SU-DHL-6 (cell line): ENCODE measurements around the gene AGFG2.

Experiments used
- H2AFZ ChIP-seq: fragments of 200-600 bp; sonication (generic); 2 replicates; pipeline ENCODE4 v1.6.1; 2014; ENCODE audit warnings: low read depth, mild to moderate bottlenecking, moderate library complexity, mixed read lengths, antibody characterized with exemption, low read length; ENCODE audit not compliant: severe bottlenecking
- H3F3A ChIP-seq: fragments of 200-600 bp; shearing (Covaris generic); 2 replicates; pipeline ENCODE4 v1.6.0; 2016; ENCODE audit warnings: antibody characterized with exemption, mild to moderate bottlenecking; ENCODE audit not compliant: insufficient read depth
- H3K27ac ChIP-seq: fragments of 200-600 bp; sonication (generic); 2 replicates; pipeline ENCODE4 v1.5.1; 2016; ENCODE audit warnings: low read depth, mild to moderate bottlenecking, low read length, moderate library complexity, mixed read lengths
- H3K27me3 ChIP-seq: fragments of 200-600 bp; sonication (generic), shearing (Covaris generic); 2 replicates; pipeline ENCODE4 v1.6.0; 2014; ENCODE audit warnings: mild to moderate bottlenecking, low read length
- H3K36me3 ChIP-seq: fragments of 200-600 bp; sonication (generic); 2 replicates; pipeline ENCODE4 v1.6.1; 2014; ENCODE audit warnings: mild to moderate bottlenecking, low read length, mixed read lengths
- H3K4me2 ChIP-seq: fragments of 300-600, 200-600 bp; shearing (Covaris generic), sonication (generic); 2 replicates; pipeline ENCODE4 v1.6.0; 2014; ENCODE audit warnings: low read length, low read depth, mild to moderate bottlenecking; ENCODE audit not compliant: poor library complexity, severe bottlenecking
- H3K4me3 ChIP-seq: fragments of 200-600 bp; sonication (generic); 2 replicates; pipeline ENCODE4 v1.5.1; 2014; ENCODE audit warnings: antibody characterized with exemption, low read length, mild to moderate bottlenecking, mixed read lengths; ENCODE audit not compliant: insufficient read depth, poor library complexity, severe bottlenecking
- H3K79me2 ChIP-seq: fragments of 200-600 bp; sonication (generic); 2 replicates; pipeline ENCODE4 v1.6.1; 2014; ENCODE audit warnings: mild to moderate bottlenecking, low read length, moderate library complexity; ENCODE audit not compliant: insufficient read depth
- H3K9ac ChIP-seq: fragments of 200-600 bp; sonication (generic); 2 replicates; pipeline ENCODE4 v1.7.0; 2014; ENCODE audit warnings: mild to moderate bottlenecking, low read length
- H3K9me2 ChIP-seq: fragments of 200-600 bp; sonication (generic); replicated peaks from 2 replicates; pipeline ENCODE4 v1.6.1; 2014; ENCODE audit warnings: low read length; ENCODE audit not compliant: insufficient read depth
- H3K9me3 ChIP-seq: fragments of 200-600 bp; sonication (generic); 2 replicates; pipeline ENCODE4 v1.6.1; 2014; ENCODE audit warnings: low read length, mixed read lengths; ENCODE audit not compliant: insufficient read depth
- H4K20me1 ChIP-seq: fragments of 200-600 bp; sonication (generic); 2 replicates; pipeline ENCODE4 v1.6.1; 2014; ENCODE audit warnings: low read depth, mild to moderate bottlenecking, antibody characterized with exemption, low read length, moderate library complexity, mixed read lengths
- CTCF ChIP-seq: fragments of 200-600 bp; sonication (generic); IDR thresholded peaks from one replicate; pipeline ENCODE4 v1.5.1; 2017; ENCODE audit warnings: antibody characterized with exemption, mild to moderate bottlenecking, low read length, moderate library complexity; ENCODE audit not compliant: insufficient read depth, poor library complexity, severe bottlenecking
- EZH2phosphoT487 ChIP-seq: fragments of 200-600 bp; sonication (generic), shearing (Covaris generic); conservative IDR thresholded peaks from 2 replicates; pipeline ENCODE4 v1.6.1; 2018; ENCODE audit warnings: mild to moderate bottlenecking, antibody characterized with exemption, low read length, moderate library complexity, mixed read lengths

The AGFG2 gene

GRCh38 chr7:100609958-100610357 is 71.0 kb downstream of the AGFG2 start:
- no peaks in the 10 kb centered on the region for H3K79me2 ChIP-seq
- no peaks in the 10 kb centered on the region for H3K9me2 ChIP-seq
- no peak overlapping the region for H3K4me3 ChIP-seq
- H3K9me3 ChIP-seq: no peaks in the 10 kb centered on the region
- no peak overlapping the region for H3K4me2 ChIP-seq
- H3K36me3 ChIP-seq: no peaks in the 10 kb centered on the region
- no peak for TF ChIP-seq CTCF
- no peak for TF ChIP-seq EZH2phosphoT487
- H3F3A ChIP-seq: peaks cover 6% of the 10 kb centered on the region; the same call in 1 of the 2 replicates
- H3K27me3 ChIP-seq: no peaks in the 10 kb centered on the region
- no peaks in the 10 kb centered on the region for H4K20me1 ChIP-seq
- H3K9ac ChIP-seq: no peak overlapping the region
- no peak overlapping the region for H2AFZ ChIP-seq
- H3K27ac ChIP-seq: no peak overlapping the region

- Histone ChIP-seq H3K27ac (peak within 1 kb of the TSS; percentile 90), H3K4me3 (peak within 1 kb of the TSS; percentile 68), H3K79me2 (no peaks in the 10 kb centered on the region), H3K9ac (peak within 1 kb of the TSS; percentile 64), H3K27me3 (no peaks in the 10 kb centered on the region), H4K20me1 (no peaks in the 10 kb centered on the region), H3K9me2 (no peaks in the 10 kb centered on the region), H3K36me3 (no peaks in the 10 kb centered on the region), H3K9me3 (no peaks in the 10 kb centered on the region), H3F3A (peaks cover 6% of the 10 kb centered on the region; the same call in 1 of the 2 replicates), H2AFZ (peak within 1 kb of the TSS; percentile 88), H3K4me2 (peak within 1 kb of the TSS; percentile 78)
- TF ChIP-seq CTCF (no peak), EZH2phosphoT487 (no peak)
These were observed 73.2 kb downstream of the AGFG2 start, which contains the start of gene MOSPD3 for GRCh38 chr7:100611983-100612729. Gene MOSPD3 (plus strand): TSS chr7:100612540. CDS start chr7:100612792, 252 bp downstream.

- Histone ChIP-seq H3K27me3 (no peaks in the 10 kb centered on the region), H3K79me2 (no peaks in the 10 kb centered on the region), H3K9me3 (no peaks in the 10 kb centered on the region), H3F3A (peaks cover 6% of the 10 kb centered on the region; the same call in 1 of the 2 replicates), H3K4me3 (peak overlapping the region; percentile 68), H3K9me2 (no peaks in the 10 kb centered on the region), H3K4me2 (peak overlapping the region; percentile 78), H2AFZ (peak overlapping the region; percentile 52), H3K9ac (peak overlapping the region; percentile 64), H3K27ac (no peak overlapping the region), H4K20me1 (no peaks in the 10 kb centered on the region), H3K36me3 (no peaks in the 10 kb centered on the region)
- TF ChIP-seq CTCF (no peak), EZH2phosphoT487 (no peak)
These were observed 73.9 kb downstream of the AGFG2 start for GRCh38 chr7:100612730-100613390.
